ENCODE results near the gene GART. TPM values are rescaled to one million over a fixed set of nuclear protein-coding genes. Genes with fewer than 3 reads are reported as not detected.

Gene GART
- total RNA-seq = 81.5 and 121 TPM in 2 replicates

GRCh38 chr21:33541756-33542639 lies at the start of gene GART:
Gene GART, minus strand, starts transcription at chr21:33542117. Its CDS starts 2,802 bp downstream, at chr21:33539315.

GRCh38 chr21:33588485-33589335 lies 46.8 kb upstream of the GART start, which contains the start of gene DONSON:
Gene DONSON, minus strand, starts transcription at chr21:33588684. Its CDS starts 43 bp downstream, at chr21:33588641.

GRCh38 chr21:33542640-33543504 lies 955 bp upstream of the GART start, which contains the start of gene SON:
Gene SON, plus strand, starts transcription at chr21:33543038. Its CDS starts 55 bp downstream, at chr21:33543093.

GRCh38 chr21:33491373-33492102 lies 50.4 kb downstream of the GART start, which contains the start of gene DNAJC28:
Gene DNAJC28, minus strand, starts transcription at chr21:33491716. Its CDS starts 2,323 bp downstream, at chr21:33489393.

GRCh38 chr21:33479679-33480480 lies 62.0 kb downstream of the GART start, which contains the start of gene TMEM50B:
Gene TMEM50B, minus strand, starts transcription at chr21:33479974. Its CDS starts 11,089 bp downstream, at chr21:33468885.

Other genes starting within 250 kb of the GART start
- 20.8 and 33.3 TPM in 2 replicates for gene IFNAR1, start 217.1 kb downstream of the GART start, total RNA-seq
- 48.4 and 49.1 TPM in 2 replicates for gene IFNGR2, start 138.7 kb downstream of the GART start, total RNA-seq
- gene TMEM50B, start 62.1 kb downstream of the GART start, total RNA-seq = 34.4 and 41.3 TPM in 2 replicates
- gene DNAJC28, start 50.4 kb downstream of the GART start, total RNA-seq = 1.3 and 2.6 TPM in 2 replicates
- 106 and 114 TPM in 2 replicates for gene SON, start 921 bp upstream of the GART start, total RNA-seq
- gene DONSON, start 46.6 kb upstream of the GART start, total RNA-seq = 14.3 and 19.8 TPM in 2 replicates
- 27.3 and 38.0 TPM in 2 replicates for gene CRYZL1, start 99.6 kb upstream of the GART start, total RNA-seq
- 42.9 and 64.7 TPM in 2 replicates for gene ITSN1, start 100.4 kb upstream of the GART start, total RNA-seq